Endothelial cell of umbilical vein (primary cell): Measurements from ENCODE around the gene ODAM. TPM values are rescaled to one million over a fixed set of nuclear protein-coding genes. Genes with fewer than 3 reads are reported as not detected.

Experiments
- BruUV-seq: library from RNA; stranded (reverse); fragments of 400-500 nt; replicated peaks from 2 replicates; lab custom pipeline; 2021; lab: Mats Ljungman, UMichigan
- CTCF ChIA-PET: fragments of 300-600, 350-600 bp; sonication (Branson Sonifier 250); formaldehyde crosslinking; loops from one replicate; lab custom pipeline; 2021; ENCODE audit warnings: antibody characterized with exemption, inconsistent platforms; lab: Charles Lee
- POLR2A ChIA-PET: fragments of 300-600, 350-600 bp; sonication (Branson Sonifier 250); formaldehyde crosslinking; loops from one replicate; lab custom pipeline; 2021; ENCODE audit warnings: antibody characterized with exemption, inconsistent platforms; lab: Charles Lee
- DNase-seq: peaks from one replicate; pipeline ENCODE4 v3.0.0-alpha.2; 2011; ENCODE audit warnings: low read depth, low spot score
- FAIRE-seq: peaks from 2 replicates; lab custom pipeline; 2011; peaks lifted over from hg19 to GRCh38; lab: Jason Lieb, UNC
- H2AFZ ChIP-seq: 2 replicates; pipeline ENCODE4 v1.6.0; 2012; ENCODE audit warnings: low read depth, low read length, control low read depth, inconsistent platforms
- H3K27ac ChIP-seq: 2 replicates; pipeline ENCODE4 v1.5.1; 2011; ENCODE audit warnings: low read depth, mild to moderate bottlenecking, control low read depth, low read length, moderate library complexity; ENCODE audit not compliant: insufficient read depth
- H3K27me3 ChIP-seq, 2 experiments: 2 replicates each; pipeline versions ENCODE4 v1.6.0 to v1.6.1; 2011; ENCODE audit warnings: low read length in 2 of 2, mixed read lengths in 1 of 2; ENCODE audit not compliant: control insufficient read depth in 2 of 2, insufficient read depth in 2 of 2
- H3K36me3 ChIP-seq, 2 experiments: 2 replicates in 1 of 2; 3 replicates in 1 of 2; pipeline ENCODE4 v1.5.1; 2011; ENCODE audit warnings: low read length in 2 of 2, mild to moderate bottlenecking in 1 of 2, moderate library complexity in 1 of 2; ENCODE audit not compliant: control insufficient read depth in 2 of 2, insufficient read depth in 2 of 2; ENCODE audit errors: extremely low read depth in 1 of 2
- H3K4me1 ChIP-seq: 3 replicates; pipeline ENCODE4 v1.5.1; 2011; ENCODE audit warnings: mild to moderate bottlenecking, low read length; ENCODE audit not compliant: control insufficient read depth, insufficient read depth; ENCODE audit errors: extremely low read depth
- H3K4me2 ChIP-seq: 2 replicates; pipeline ENCODE4 v1.6.1; 2011; ENCODE audit warnings: low read length, control low read depth, mixed read lengths; ENCODE audit not compliant: insufficient read depth
- H3K4me3 ChIP-seq, 3 experiments: fragments of 200-600 bp in 1 of 3; sonication (generic), shearing (Covaris generic) in 1 of 3; replicated peaks in 1 of 3; 2 replicates each; pipeline ENCODE4 v1.5.1; 2011 to 2016; ENCODE audit warnings: control low read depth in 3 of 3, low read length in 3 of 3, mild to moderate bottlenecking in 2 of 3, inconsistent platforms in 1 of 3, low read depth in 1 of 3, moderate library complexity in 1 of 3; ENCODE audit not compliant: insufficient read depth in 1 of 3
- H3K79me2 ChIP-seq: 2 replicates; pipeline ENCODE4 v1.6.0; 2012; ENCODE audit warnings: low read length, inconsistent platforms; ENCODE audit not compliant: control insufficient read depth, insufficient read depth
- H3K9ac ChIP-seq: replicated peaks from 2 replicates; pipeline ENCODE3; 2011; ENCODE audit warnings: low read length, control low read depth; ENCODE audit not compliant: insufficient read depth; ENCODE audit errors: extremely low read depth
- H3K9me1 ChIP-seq: replicated peaks from 3 replicates; pipeline ENCODE4 v1.6.0; 2011; ENCODE audit warnings: mild to moderate bottlenecking, low read length; ENCODE audit not compliant: control insufficient read depth, insufficient read depth; ENCODE audit errors: extremely low read depth
- H3K9me3 ChIP-seq: replicated peaks from 2 replicates; pipeline ENCODE4 v1.5.1; 2012; ENCODE audit warnings: low read length, inconsistent platforms; ENCODE audit not compliant: control insufficient read depth, insufficient read depth
- H4K20me1 ChIP-seq: replicated peaks from 2 replicates; pipeline ENCODE3; 2011; ENCODE audit warnings: mild to moderate bottlenecking, low read length; ENCODE audit not compliant: control insufficient read depth, insufficient read depth; ENCODE audit errors: extremely low read depth
- CTCF ChIP-seq, 2 donors: IDR thresholded peaks; 1 replicate in 1 of 2; 2 replicates in 1 of 2; pipeline ENCODE4 v1.5.1; 2011; ENCODE audit warnings: low read length in 2 of 2, mild to moderate bottlenecking in 2 of 2, moderate library complexity in 2 of 2, control low read depth in 1 of 2, inconsistent platforms in 1 of 2, low read depth in 1 of 2; ENCODE audit not compliant: insufficient read depth in 1 of 2; ENCODE audit errors: extremely low read depth in 1 of 2
- EZH2 ChIP-seq: IDR thresholded peaks from 2 replicates; pipeline ENCODE4 v1.6.1; 2012; ENCODE audit warnings: borderline replicate concordance, low read depth, mild to moderate bottlenecking, moderate library complexity, low read length, inconsistent platforms; ENCODE audit not compliant: severe bottlenecking
- FOS ChIP-seq: IDR thresholded peaks from 2 replicates; pipeline ENCODE4 v1.6.1; 2011; ENCODE audit warnings: mild to moderate bottlenecking, low read length, moderate library complexity, borderline replicate concordance; ENCODE audit not compliant: insufficient read depth
- GATA2 ChIP-seq: IDR thresholded peaks from 2 replicates; pipeline ENCODE4 v1.7.0; 2011; ENCODE audit warnings: low read depth, mild to moderate bottlenecking, moderate library complexity, mixed read lengths, low read length; ENCODE audit not compliant: insufficient read length, insufficient read depth
- JUN ChIP-seq: IDR thresholded peaks from 2 replicates; pipeline ENCODE4 v1.6.1; 2011; ENCODE audit warnings: borderline replicate concordance, low read depth; ENCODE audit not compliant: insufficient read length, insufficient read depth
- MAX ChIP-seq: IDR thresholded peaks from 2 replicates; pipeline ENCODE4 v1.6.1; 2011; ENCODE audit not compliant: insufficient read depth, insufficient read length
- MYC ChIP-seq: IDR thresholded peaks from one replicate; pipeline ENCODE4 v1.6.1; 2011; ENCODE audit warnings: mild to moderate bottlenecking, low read depth, low read length
- POLR2A ChIP-seq: IDR thresholded peaks from 2 replicates; pipeline ENCODE4 v1.6.1; 2012; ENCODE audit warnings: low read depth, mild to moderate bottlenecking, control low read depth, low read length
- POLR2AphosphoS5 ChIP-seq: IDR thresholded peaks from 2 replicates; pipeline ENCODE4 v1.6.1; 2012; ENCODE audit warnings: low read depth, mild to moderate bottlenecking, control low read depth, low read length, moderate library complexity; ENCODE audit not compliant: insufficient read depth
- dilution Hi-C: fragments of 300-500 bp; cut with MboI; formaldehyde crosslinking; loops from one replicate; pipeline ENCODE4 v1.15.0; 2019; ENCODE audit warnings: low sequenced_read_pairs; ENCODE audit not compliant: extremely low pct_ligation_motif_present
- intact Hi-C: fragments of 100-400 bp; cut with micrococcal nuclease; formaldehyde crosslinking; loops from one replicate; pipeline ENCODE4 v1.10.0; 2022
- polyA plus RNA-seq, 4 experiments: library from polyadenylated mRNA; depleted of rRNA in 3 of 4; stranded (reverse) in 3 of 4; unstranded in 1 of 4; fragments of >200 nt; gene quantifications; 2 replicates each; pipeline versions ENCODE4 v1.2.1 to v1.2.3, GENCODE V29; 2011 to 2012; ENCODE audit warnings: missing spikeins in 1 of 4
- total RNA-seq: library from RNA; stranded (reverse); gene quantifications from 2 replicates; pipeline ENCODE4 v1.2.3, GENCODE V29; 2021

ODAM gene
- total and polyA plus RNA-seq, 2 donors (not counting 3 experiments of a cell fraction or from before 2014, with no cell fraction given) = not detected

GRCh38 chr4:70190579-70190978 is 4.9 kb upstream of the ODAM start:
- POLR2A ChIA-PET = no interaction called here
- Histone ChIP-seq H3K36me3 (no peaks in the 10 kb centered on the region), H3K9me1 (no peaks in the 10 kb centered on the region), H3K27me3 (peaks cover 0 to 1% of the 10 kb centered on the region in 2 experiments), H3K27ac (no peak overlapping the region), H3K9ac (no peak overlapping the region), H2AFZ (no peak overlapping the region), H4K20me1 (no peaks in the 10 kb centered on the region), H3K4me3 (no peak overlapping the region), H3K79me2 (no peaks in the 10 kb centered on the region), H3K4me2 (no peak overlapping the region), H3K4me1 (no peaks in the 10 kb centered on the region), H3K9me3 (no peaks in the 10 kb centered on the region)
- dilution Hi-C loops (no loop called here), intact Hi-C loops (no loop called here)
- TF ChIP-seq EZH2 (no peak), MYC (no peak), POLR2AphosphoS5 (no peak), FOS (no peak), POLR2A (no peak), CTCF (IDR thresholded peaks at IDR 0.05; ENCODE audit: extremely low read depth in 1 of 2, insufficient read depth in 1 of 2, low read depth in 1 of 2, low read length in 2 of 2) (no peak), GATA2 (no peak), MAX (no peak), JUN (no peak)
- CTCF ChIA-PET = interaction anchor here (1.0 kb wide), 1 partner anchor 500 kb away, joined by 3 read pairs; no protein-coding TSS in a partner anchor
- no peak for FAIRE-seq
- BruUV-seq = no TSS peak
- DNase-seq = no peak
